ENCODE measurements around the gene ETV6. TPM values are rescaled to one million over a fixed set of nuclear protein-coding genes. Genes with fewer than 3 reads are reported as not detected.

The ETV6 gene
- total and polyA plus RNA-seq, 9 of the 15 experiments (the other 6 are each of a cell fraction or from before 2014, with no cell fraction given), result 0.81 to 12.7 (median 4.1) TPM

- intact Hi-C loops (cut with micrococcal nuclease), result no loop called here
- no peak overlapping the region for H2AFZ ChIP-seq (ENCODE audit: low read depth, low read length)
- H3K4me1 ChIP-seq (replicated peaks in 1 of 2; ENCODE audit: control insufficient read depth in 2 of 2, insufficient read depth in 2 of 2, low read length in 2 of 2), result no peaks in the 10 kb centered on the region
- no peaks in the 10 kb centered on the region for H3K9me1 ChIP-seq (ENCODE audit: control insufficient read depth, insufficient read depth, low read length)
- H3K4me2 ChIP-seq (ENCODE audit: insufficient read depth, low read length), result no peak overlapping the region
- in situ Hi-C loops (cut with MboI), result no loop called here
- no peaks in the 10 kb centered on the region for H3K36me3 ChIP-seq (ENCODE audit: control insufficient read depth, insufficient read depth, low read length)
- ATAC-seq (no peak), DNase-seq (ENCODE audit: extremely low read depth in 1 of 4, low spot score in 3 of 4) (no peak), FAIRE-seq (no peak)
- TF ChIP-seq E2F1 (CRISPR knock-in tag; IDR thresholded peaks at IDR 0.05) (no peak), NCOA6 (IDR thresholded peaks at IDR 0.05) (no peak), ZNF239 (CRISPR knock-in tag; IDR thresholded peaks at IDR 0.05) (no peak), SIN3B (IDR thresholded peaks at IDR 0.05; ENCODE audit: low read depth) (no peak), ZNF586 (CRISPR knock-in tag; conservative IDR thresholded peaks at IDR 0.05) (no peak), FOXP1 (CRISPR knock-in tag; IDR thresholded peaks at IDR 0.05) (no peak), ZNF830 (CRISPR knock-in tag; IDR thresholded peaks at IDR 0.05) (no peak), ZC3H8 (IDR thresholded peaks at IDR 0.05) (no peak), ZSCAN29 (IDR thresholded peaks at IDR 0.05) (no peak), EHMT2 (IDR thresholded peaks at IDR 0.05) (no peak)
- 0 out of 2 replicates have a peak, but pooled peaks cover 2% of the 10 kb centered on the region for H3K9me3 ChIP-seq (replicated peaks; ENCODE audit: control insufficient read depth, insufficient read depth, low read depth, low read length)
- no peaks in the 10 kb centered on the region for H3K27me3 ChIP-seq (ENCODE audit: control insufficient read depth in 2 of 2, insufficient read depth in 2 of 2, low read length in 2 of 2)
- H4K20me1 ChIP-seq (replicated peaks; ENCODE audit: control insufficient read depth, insufficient read depth, low read length), result no peaks in the 10 kb centered on the region
- H3K4me3 ChIP-seq, result no peak overlapping the region
- ChIA-PET CTCF (ENCODE audit: low intra/inter-chr PET ratio) (no interaction called here), POLR2A (no interaction called here)
- 17% methylated on average over 2 of the region's 2 CpGs for WGBS (ENCODE audit: insufficient coverage, low coverage, missing lambda C conversion rate)
- H3K27ac ChIP-seq (ENCODE audit: extremely low read depth, low read depth, low read length), result no peak overlapping the region
- no TSS peak for BruUV-seq (replicated peaks)
- no peak overlapping the region for H3K9ac ChIP-seq (ENCODE audit: insufficient read depth in 1 of 2, low read depth in 2 of 2, low read length in 2 of 2)
- no peaks in the 10 kb centered on the region for H3K79me2 ChIP-seq (ENCODE audit: control insufficient read depth, insufficient read depth, low read length)
Measured at GRCh38 chr12:11635341-11635740, 14.1 kb upstream of the ETV6 start.
